GM21717 (cell line): ENCODE data around the gene OTP.

Experiments used
- ATAC-seq: cut with Tn5 transposase; IDR thresholded peaks from one replicate; pipeline ENCODE4 v1.9.1; 2021; ENCODE audit warnings: mild to moderate bottlenecking, moderate library complexity; ENCODE audit not compliant: unreplicated experiment

Gene OTP

DNA sequence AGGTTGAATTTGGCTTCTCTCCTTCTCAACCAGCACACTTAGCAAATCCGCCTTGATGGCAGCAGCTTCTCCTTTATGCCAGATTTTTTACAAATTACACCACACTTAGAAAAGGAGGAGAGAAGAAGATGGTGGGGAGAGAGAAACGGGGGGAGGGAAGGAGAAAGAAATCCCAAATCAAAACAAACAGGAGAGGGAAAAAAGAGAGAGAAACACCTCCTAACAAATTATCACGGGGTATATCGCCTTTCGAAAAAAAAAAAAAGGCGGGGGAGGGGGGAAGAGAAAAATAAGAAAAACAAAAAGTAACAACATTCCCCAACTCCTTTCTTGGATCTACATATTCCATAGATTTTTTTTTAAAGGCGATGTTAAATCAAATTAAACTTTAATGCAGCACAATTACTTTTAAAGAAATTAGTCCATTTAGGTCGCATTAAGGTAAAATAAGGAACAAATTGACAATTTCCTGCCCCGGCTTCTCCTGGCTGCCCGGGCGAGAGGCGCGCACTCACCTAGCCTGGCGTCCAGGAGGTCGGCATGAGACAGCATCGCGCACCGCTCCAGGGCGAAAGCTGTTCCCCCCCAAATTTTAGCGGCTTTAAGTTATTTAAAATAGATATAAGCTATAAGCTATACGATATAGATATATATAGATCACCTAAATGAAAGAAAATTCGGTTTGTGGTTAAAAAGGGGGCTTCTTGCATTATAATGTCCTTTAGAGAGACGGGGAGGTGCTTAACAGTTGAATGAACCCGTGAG is at the start of gene OTP:
Gene OTP (minus strand): TSS at position 716 of the 765 bp plus-strand sequence. CDS start 164 bp downstream, at position 552.
- no peak for ATAC-seq

DNA sequence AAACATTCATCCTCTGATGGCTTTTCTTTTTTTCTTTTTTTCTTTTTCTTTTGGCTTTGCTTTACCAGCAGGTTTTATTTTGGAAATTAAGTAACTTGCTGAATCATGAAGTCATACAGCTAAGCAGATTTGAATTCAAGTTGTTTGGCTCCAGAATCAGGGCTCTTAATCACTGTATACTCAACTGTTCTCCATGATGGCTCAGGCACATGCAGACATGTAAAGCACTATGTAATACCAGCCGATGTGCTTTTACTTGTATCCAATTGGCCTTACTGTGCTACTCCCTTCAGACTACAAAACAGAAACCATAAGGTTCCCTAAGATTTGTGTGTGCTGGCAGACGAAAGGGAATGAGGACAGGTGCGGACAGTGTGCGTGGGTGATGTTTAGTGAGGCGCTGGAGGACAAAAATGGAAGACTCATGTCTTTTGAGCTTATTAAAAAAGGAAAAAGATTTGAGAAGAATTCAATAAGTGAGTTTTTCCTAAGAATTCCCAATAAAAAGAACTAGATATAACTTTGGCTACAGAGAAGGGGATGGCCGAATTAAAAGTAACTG is 44.7 kb upstream of the OTP start:
- ATAC-seq = no peak

DNA sequence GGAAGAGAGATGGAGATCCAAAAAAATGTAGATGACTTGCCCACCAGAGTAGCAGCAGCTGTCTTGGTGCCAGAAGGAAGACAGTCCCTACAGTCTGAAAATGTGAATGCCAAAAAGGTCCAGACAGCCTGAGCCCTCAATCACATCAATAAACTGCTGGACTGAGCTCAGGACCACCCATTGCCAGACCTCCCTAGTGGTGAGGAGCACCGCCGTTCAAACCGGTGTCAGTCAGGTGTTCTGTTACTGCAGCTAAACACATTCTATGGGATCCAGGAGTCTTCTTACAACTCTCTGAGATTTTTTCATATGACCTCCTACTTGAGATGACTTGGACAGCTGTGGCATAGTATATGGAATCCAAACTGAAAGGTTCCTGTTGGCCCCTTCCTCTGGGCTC is 32.0 kb upstream of the OTP start:
- no peak for ATAC-seq

DNA sequence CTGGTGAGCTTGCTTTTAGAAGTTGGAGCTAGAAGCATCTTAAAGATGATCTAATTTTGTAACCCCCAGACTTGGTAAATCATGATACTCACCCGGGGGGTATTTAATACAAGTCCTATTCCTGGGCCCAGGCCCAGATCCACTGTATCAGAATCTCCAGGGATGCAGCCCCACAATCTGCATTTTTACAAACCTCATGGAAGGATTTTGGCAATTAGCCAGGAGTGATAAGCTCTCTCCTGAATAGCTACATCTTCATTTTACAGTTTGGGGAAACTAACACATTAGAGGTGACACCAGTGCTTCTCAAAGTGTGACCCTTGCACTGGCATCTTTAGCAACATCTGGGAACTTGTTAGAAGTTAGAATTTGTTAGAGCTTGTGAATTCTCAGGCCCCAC is 31.2 kb upstream of the OTP start:
- no peak for ATAC-seq

DNA sequence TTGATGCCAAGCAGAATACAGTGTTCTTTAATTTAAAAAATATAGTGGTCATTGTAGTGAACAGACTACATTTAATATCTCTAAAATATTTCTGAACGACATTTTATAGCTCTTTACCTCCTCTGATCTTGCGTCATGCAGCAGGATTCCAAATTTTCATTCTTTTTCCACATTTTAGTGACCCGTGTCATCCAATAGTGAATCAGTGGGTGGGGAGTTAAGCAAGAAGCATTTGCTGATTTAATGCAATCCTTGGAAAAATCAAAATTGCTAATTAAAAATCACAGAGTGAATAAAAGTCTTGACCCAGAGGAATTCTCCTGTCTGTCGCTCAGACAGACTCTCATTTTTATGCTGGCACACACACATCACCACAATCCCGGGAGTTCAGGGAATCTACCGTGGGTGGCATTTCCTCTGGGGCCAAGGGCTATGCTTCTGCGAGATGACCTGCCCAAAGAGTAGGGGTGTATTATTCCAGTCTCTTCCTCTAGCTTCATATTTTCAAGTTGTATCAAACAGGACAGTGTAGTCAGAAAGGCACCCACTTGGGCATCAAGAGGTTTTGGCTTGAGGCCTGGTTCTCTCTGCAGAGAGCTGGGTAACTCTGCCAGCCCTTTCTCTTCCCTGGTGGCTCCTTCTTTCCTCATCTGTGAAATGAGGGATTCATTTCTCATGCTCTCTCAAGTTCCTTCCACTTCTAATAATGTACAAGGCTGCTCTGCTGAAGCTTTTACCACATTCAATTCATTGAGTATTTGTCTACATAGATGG is 24.8 kb upstream of the OTP start:
- ATAC-seq = no peak

DNA sequence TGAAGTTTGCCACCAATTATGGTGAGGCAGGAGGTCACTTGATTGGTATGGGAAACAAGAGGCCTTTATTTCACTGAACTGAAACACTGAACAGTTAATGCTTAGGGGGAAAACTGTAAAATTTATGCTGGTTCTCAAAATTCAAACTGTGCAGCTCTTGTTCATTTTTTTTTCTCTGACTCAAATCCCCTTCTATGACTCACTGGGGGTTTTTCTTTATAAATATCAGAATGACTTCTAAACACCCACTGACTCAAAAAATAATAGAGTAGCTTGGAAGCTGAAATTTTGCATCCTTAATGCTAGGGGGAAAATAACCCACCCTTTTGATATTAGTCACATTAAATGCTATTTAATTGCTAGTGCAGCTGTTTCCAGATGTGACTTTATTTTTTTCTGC is 24.1 kb upstream of the OTP start:
- no peak for ATAC-seq

DNA sequence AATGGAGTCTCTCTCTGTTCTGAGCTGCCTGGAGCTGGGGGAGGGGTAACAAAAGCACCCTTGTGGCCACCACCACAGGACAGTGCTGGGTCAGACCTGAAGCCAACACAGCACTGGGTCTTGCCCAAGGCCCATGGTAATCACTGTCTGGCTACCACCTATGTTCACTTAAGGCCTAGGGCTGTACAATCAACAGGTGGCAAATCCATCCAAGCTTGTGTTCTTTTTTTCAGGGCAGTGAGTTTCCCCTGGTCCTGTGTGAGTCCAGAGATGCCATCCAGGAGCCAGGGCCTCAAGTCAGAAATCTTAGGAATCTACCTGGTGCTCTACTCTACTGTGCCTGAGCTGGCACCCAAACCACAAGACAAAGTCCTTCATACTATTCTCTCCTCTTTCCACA is 20.1 kb upstream of the OTP start:
- ATAC-seq = no peak

DNA sequence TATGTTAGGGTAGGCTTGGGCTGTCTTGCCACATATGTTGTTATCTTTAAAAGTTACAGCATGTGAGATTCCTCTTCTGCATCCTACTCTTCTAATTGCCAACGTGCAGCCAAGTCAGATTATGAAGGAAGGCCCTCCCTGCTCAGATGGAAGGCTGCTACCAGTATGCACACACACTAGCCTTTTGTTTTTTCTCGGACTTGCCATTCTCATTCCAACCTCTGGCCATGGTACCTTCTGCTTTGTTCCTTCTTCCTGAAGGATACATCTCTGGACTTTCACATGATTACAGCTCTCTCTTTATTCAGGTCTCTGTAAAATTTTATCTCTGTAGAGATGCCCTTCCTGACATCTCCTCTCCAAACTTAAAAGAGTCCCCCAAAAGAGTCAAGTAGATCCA is 12.8 kb upstream of the OTP start:
- ATAC-seq = no peak

DNA sequence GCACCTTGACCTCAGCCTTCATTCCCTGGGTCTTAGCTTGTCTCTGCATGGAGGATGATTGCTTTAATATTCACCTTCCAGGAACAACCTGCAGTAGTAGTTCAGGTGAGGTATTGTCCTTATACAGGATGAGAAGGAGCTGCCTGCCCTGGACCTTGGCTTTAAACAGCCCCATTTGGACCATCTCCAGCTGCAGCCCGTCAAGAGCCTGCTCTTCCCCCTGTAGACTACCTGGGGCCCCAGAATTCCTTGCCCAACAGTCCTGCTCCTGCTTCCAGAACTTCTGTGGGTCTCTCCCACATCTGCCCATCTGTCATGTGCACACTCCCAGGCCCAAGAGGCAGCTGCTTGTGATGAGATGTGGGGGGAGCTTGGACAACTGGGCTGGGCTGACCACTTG is 12.2 kb upstream of the OTP start:
- ATAC-seq = no peak

DNA sequence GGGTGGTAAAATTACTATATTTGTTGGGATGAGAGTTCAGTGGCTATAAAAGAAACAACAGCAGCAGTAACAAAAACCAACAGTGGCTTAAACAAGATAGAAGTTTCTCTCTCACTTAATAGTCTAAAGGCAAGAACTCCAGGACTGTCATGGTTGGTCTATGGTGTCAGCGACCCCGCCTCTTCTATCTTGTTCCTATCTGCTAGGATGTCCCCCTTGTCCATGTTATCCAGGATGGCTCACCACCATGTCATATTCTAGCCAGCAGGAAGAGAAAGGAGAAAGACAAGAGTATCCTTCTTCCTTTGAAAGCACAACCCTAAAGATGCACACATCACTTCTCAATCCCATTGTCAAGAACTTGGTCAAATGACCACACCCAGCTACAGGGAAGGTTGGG is 11.3 kb upstream of the OTP start:
- no peak for ATAC-seq

DNA sequence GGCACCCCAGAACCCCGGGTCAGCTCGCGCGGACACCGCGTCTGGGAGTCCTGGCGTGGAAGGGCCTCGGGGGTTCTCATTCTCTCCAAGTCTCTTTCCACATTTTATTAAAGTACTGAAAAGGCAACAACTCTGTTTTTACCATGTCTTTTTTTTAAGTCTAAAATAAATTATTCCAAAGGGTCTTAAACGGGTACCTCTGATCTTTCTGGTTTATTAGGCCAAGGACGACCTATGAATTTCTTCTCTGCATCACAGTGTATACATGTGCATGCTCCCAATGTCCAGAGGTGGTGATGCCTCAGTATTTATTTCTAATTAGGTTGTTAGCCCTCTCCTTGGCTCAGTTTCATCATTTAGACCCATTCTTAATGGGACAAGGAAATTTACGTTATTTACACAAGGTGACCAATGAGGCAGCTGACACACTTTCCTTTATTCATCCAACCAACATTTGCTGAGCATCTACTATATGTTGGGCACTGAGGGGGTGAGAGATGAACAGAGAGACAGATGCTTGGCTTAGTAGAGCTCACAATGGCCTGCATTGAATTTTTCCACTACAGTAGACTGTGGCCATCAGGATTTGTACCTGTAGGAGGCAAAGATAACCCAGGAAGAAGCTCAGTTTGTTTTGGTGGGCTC is 7.6 kb upstream of the OTP start:
- ATAC-seq = no peak

DNA sequence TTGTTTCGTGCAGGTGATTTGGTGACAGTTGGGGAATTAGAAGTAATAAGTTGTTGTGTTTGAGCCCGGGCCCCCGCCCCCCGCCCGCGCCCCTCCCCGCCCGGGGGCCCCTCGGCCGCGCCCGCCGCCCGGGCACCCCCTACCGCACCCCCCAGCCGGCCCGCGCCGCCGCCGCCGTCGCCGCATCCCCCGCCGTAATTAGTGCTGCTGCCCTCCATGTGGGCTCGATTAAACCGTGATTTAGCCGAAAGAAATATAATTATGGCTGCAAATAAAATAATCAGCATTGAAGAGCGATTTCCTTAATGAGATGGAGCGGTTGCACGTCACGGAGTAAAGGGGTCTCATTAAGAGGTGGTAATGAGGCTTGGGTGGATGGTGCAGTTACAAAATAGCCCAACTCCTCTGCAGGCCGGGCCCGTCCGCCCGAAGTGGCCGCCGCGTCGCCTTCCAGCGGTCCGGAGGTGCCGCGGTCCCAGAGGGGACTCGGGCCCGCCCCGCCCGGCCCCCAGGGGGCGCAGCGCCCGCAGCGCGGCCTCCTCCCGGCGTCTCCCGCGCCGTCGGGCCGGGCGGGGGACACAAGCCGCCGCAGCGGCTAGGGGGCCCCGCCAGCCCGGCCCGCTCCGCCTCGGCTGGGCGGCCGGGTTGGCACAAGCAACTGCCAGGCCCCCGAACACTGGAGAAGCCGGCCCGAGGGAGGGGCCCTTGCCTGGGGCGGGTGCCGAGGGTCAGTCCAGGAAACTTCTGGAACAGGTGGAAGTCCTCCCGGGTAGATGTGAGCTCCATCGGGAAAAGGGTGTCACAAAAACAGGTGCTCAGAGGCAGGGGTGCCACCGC is 6.9 kb upstream of the OTP start:
- ATAC-seq = no peak

DNA sequence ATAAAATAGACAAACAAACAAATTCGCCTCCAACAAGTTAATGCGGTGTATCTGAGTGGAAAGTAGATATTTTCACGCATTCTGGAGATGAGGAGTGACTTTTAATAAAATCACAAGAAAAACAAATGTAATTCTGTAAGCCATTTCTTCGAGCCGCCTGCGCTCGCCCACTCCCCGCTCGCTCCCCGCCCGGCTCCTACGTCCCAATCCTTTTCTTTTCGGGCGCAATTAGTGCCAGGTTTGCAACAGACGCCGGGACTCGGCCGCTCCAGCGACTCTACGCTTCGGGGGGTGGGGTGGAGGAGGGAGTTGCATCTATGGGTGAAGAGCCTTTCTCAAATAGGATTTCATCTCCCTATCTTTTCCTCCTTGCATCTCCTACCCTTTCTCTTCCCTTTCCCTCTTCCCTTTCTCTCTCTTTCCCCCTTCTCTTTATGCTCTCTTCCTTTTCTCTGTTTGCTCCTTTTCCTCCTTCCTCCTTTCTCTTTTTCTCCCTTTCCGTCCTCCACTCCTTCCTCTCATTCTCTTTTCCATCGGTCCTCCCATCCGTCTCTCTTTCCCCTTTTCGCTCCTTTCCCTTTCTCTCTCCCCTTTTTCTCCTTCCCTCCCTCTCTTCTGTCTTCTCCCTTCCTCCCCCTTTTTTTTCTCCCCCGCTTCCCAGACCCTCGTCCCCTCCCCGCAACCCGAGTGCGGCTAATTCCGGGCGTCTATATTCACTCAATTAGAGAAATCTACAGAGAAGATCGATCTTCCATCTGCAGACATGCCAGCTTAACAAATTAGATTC is 6.1 kb upstream of the OTP start:
- no peak for ATAC-seq

DNA sequence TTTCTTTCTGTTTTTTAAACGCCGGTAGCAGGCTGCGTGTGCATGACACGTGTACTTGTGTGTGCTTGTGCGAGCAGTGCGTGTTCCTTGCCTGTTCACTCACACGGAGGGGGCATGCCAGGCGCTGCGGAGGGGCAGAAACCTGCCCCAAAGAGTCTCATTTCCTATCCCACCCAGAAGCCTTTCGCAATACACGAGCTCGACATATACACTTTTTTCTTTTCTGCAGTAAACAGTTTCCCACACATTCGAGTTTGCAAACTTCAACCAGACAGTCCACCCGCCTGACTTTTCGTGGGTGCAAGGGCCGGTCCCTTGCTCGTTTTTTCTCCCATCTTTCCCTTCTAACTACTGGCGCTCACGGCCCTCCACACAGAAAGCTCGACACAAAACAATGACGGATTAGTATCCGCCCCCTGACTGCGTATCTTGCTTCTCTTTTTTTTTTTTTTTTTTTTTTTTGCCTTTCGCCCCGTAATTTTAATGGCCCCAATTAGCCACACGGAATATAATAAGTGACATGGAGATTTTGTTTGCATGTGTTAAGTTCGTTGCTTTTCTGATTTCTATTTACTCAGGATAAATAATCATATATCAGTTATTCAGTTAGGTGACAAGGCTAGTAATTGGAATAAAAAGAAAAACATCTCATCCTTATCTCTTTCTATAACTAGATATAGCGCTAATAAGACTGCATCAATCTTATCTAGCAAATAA is 5.3 kb upstream of the OTP start:
- no peak for ATAC-seq

DNA sequence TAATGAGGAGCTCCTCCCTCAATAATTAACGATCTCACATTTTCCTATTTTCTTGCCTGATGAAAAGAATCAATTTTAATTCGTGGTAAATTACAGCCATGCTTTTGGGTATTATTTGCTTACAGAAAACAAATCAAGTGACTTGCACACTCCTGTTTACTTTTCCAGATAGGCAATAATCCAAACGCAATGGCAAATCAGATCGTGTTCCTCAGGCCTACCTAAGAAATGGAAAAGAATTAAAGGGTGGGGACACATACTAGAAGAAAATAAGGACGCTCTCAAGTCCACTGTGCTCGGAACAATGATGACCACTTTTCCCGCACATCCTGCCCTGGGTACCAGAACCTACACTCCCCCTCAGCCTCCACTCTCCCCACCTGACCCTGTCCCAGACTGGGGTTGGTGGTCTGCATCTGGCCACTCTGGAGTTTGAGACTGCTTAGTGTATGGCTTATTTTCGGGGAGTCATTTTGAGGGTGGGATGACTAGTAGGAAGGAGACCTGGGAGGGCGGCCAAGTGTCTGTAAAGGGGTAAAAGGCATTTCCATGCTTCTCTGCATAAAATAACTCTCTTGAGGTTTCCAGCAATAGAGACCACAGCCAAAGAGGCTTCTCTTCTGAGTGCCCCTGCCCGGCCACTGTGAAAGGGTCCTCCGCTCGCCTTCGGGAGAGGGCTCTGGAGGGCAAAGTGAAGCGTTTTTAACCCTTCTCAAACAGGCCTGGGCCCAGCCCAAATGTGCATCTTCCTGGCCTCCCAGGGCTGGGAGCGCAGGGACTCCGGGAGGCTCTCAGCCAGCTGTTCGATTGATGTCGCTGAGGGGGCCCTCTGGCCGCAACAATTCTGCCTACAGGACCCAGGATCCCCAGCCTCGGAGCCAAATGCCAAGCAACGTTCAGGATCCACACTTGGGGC is 4.5 kb upstream of the OTP start:
- no peak for ATAC-seq

DNA sequence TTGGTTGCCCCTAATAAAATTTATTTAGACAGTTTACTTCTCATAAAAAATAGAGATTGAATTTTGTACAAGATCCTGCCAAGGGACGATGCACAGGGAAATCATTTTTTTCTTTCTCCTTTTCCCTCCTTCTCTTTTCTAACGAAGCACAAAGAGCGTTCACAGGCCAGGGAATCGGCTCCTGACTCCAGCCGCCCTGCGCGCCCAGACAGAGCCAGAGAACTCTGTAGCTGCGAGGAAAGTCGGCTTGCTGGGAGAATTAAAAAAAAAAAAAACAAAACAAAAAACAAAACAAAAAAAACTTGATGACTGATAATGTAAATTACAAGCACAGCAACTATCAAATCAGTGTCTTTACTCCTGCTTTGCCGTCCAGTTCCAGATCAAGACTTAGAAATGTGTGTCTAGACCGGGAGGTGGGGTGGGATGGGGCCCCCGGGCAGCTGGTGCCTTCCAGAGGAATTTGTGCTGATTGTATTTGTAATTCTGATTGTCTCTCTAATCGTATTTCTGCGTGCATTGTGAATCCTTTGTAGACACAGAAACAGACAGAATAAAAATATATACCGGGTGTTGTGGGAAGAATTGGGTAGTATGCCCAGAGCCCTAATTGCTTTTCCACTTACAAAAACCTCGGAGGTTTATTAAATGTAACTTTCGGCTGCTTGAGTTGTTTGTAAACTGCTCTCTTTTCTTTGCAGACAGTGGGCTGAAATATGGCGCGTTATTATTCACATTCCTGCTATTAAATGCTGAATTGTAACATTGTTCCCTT is 3.6 kb upstream of the OTP start:
- ATAC-seq = no peak

DNA sequence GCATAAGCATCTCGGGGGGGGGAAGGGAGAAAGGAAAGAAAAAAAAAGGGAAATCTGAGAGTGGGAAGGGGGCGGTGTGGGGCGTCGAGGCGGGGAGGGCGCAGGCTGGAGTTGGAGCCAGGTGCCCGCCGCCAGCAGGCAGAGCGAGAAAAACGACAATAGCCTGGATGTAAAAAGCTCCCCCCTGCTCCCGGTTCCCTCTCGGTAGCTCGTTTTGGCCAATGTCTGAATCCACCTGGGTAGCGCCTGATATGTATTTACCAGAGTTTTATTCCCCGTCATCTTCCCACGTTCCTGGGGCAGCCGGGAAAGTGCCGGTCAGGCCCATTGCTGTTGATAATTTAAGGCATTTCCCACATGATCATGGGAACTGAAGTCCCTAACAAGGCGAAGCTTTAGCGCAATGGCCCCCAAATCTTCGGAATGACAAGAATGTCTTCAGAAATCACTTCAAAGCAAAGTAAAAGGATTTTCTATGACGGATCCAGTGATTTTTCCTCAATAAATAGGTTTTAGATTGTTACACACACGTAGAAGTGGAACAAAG is 3.0 kb upstream of the OTP start:
- ATAC-seq = no peak
